IMR-90 (cell line): ENCODE data around the gene ARF5.

Experiments
- BHLHE40 ChIP-seq: fragments of 150-350 bp; IDR thresholded peaks from 2 replicates; pipeline ENCODE4 v1.6.1; 2016; ENCODE audit warnings: mild to moderate bottlenecking, low read depth, low read length
- CEBPB ChIP-seq: IDR thresholded peaks from 2 replicates; pipeline ENCODE4 v1.6.1; 2012; ENCODE audit warnings: low read depth, low read length, improper control_type of control experiment
- CHD1 ChIP-seq: IDR thresholded peaks from 2 replicates; pipeline ENCODE4 v1.6.1; 2012; ENCODE audit warnings: low read depth, low read length, improper control_type of control experiment
- MAFK ChIP-seq: IDR thresholded peaks from 2 replicates; pipeline ENCODE4 v1.6.1; 2012; ENCODE audit warnings: low read depth, low read length, improper control_type of control experiment
- MAZ ChIP-seq: IDR thresholded peaks from 2 replicates; pipeline ENCODE4 v1.6.1; 2012; ENCODE audit warnings: low read depth, mild to moderate bottlenecking, low read length, improper control_type of control experiment, moderate library complexity, borderline replicate concordance
- NFE2L2 ChIP-seq: fragments of 150-350 bp; IDR thresholded peaks from 2 replicates; pipeline ENCODE4 v1.6.1; 2016; ENCODE audit warnings: low read depth, mild to moderate bottlenecking, low read length
- POLR2A ChIP-seq: IDR thresholded peaks from 2 replicates; pipeline ENCODE4 v1.6.1; 2012; ENCODE audit warnings: mild to moderate bottlenecking, low read depth, low read length
- RFX5 ChIP-seq: IDR thresholded peaks from 2 replicates; pipeline ENCODE4 v1.8.0; 2012; ENCODE audit warnings: low read depth, mild to moderate bottlenecking, low read length, moderate library complexity
- SMC3 ChIP-seq: fragments of 150-350 bp; IDR thresholded peaks from 2 replicates; pipeline ENCODE4 v1.6.1; 2016; ENCODE audit warnings: low read depth, mild to moderate bottlenecking, antibody characterized with exemption, low read length, moderate library complexity
- TF ChIP-seq, protein P1 (sequence below): fragments of 150-350 bp; IDR thresholded peaks from 2 replicates; pipeline ENCODE4 v1.6.1; 2017; ENCODE audit warnings: mild to moderate bottlenecking, antibody characterized with exemption, low read length, low read depth
- TF ChIP-seq, protein P2 (sequence below): conservative IDR thresholded peaks from 2 replicates; pipeline ENCODE4 v1.5.1; 2012; ENCODE audit warnings: mild to moderate bottlenecking, low read depth, low read length, improper control_type of control experiment

DNA sequence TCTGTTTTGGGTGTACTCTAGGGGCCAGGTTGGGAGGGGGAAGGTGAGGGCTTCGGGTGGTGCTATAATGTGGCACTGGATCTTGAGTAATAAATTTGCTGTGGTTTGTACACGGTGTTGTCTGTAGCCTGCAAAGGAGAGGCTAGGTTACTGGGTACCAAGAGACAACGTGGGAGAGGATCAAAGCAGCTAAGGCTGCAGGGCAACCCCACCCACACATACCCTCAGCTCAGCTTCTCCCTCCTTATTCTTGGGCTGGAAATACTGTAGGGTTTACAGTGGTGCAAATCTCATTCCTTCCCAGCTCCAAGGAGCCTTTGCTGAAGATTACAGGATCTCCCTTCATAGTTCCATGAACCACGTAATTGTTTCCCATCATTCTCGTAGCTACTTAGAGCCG is 3.4 kb downstream of the ARF5 start:
- TF ChIP-seq CEBPB: no peak
- no peak for TF ChIP-seq POLR2A
- TF ChIP-seq, protein P1, sequence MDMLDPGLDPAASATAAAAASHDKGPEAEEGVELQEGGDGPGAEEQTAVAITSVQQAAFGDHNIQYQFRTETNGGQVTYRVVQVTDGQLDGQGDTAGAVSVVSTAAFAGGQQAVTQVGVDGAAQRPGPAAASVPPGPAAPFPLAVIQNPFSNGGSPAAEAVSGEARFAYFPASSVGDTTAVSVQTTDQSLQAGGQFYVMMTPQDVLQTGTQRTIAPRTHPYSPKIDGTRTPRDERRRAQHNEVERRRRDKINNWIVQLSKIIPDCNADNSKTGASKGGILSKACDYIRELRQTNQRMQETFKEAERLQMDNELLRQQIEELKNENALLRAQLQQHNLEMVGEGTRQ: no peak
- TF ChIP-seq, protein P2, sequence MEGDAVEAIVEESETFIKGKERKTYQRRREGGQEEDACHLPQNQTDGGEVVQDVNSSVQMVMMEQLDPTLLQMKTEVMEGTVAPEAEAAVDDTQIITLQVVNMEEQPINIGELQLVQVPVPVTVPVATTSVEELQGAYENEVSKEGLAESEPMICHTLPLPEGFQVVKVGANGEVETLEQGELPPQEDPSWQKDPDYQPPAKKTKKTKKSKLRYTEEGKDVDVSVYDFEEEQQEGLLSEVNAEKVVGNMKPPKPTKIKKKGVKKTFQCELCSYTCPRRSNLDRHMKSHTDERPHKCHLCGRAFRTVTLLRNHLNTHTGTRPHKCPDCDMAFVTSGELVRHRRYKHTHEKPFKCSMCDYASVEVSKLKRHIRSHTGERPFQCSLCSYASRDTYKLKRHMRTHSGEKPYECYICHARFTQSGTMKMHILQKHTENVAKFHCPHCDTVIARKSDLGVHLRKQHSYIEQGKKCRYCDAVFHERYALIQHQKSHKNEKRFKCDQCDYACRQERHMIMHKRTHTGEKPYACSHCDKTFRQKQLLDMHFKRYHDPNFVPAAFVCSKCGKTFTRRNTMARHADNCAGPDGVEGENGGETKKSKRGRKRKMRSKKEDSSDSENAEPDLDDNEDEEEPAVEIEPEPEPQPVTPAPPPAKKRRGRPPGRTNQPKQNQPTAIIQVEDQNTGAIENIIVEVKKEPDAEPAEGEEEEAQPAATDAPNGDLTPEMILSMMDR: no peak
- TF ChIP-seq RFX5: no peak
- no peak for TF ChIP-seq MAFK
- no peak for TF ChIP-seq MAZ
- no peak for TF ChIP-seq NFE2L2
- no peak for TF ChIP-seq SMC3
- no peak for TF ChIP-seq CHD1
- TF ChIP-seq BHLHE40: no peak
